Vagina (tissue), 2 donors: Measurements from ENCODE around the gene ETNPPL. TPM values are rescaled to one million over a fixed set of nuclear protein-coding genes. Genes with fewer than 3 reads are reported as not detected.

ENCODE experiments used
- DNase-seq, 2 donors: peaks; one replicate each; pipeline ENCODE4 v3.0.0-alpha.2; 2017; ENCODE audit errors: extremely low spot score in 2 of 2
- H3K27ac ChIP-seq: fragments of 200-600 bp; sonication (generic); one replicate; pipeline ENCODE4 v1.5.1; 2019
- H3K27me3 ChIP-seq: fragments of 200-600 bp; sonication (generic); one replicate; pipeline ENCODE4 v1.5.1; 2019
- H3K36me3 ChIP-seq, 2 donors: fragments of 200-600 bp; sonication (generic); one replicate each; pipeline ENCODE4 v1.5.1; 2017 to 2019
- H3K4me1 ChIP-seq: fragments of 200-600 bp; sonication (generic); one replicate; pipeline ENCODE4 v1.5.1; 2019
- H3K4me3 ChIP-seq, 2 donors: fragments of 200-600 bp; sonication (generic); 1 replicate in 1 of 2; 2 replicates in 1 of 2; pipeline ENCODE4 v1.5.1; 2016 to 2019
- H3K9me3 ChIP-seq: fragments of 200-600 bp; sonication (generic); one replicate; pipeline ENCODE4 v1.5.1; 2019
- POLR2A ChIP-seq, 2 donors: fragments of 450-650 bp; IDR thresholded peaks; one replicate each; pipeline ENCODE4 v1.6.1; 2017; ENCODE audit warnings: antibody characterized with exemption in 2 of 2, mild to moderate bottlenecking in 2 of 2, moderate library complexity in 2 of 2
- POLR2AphosphoS5 ChIP-seq, 2 donors: sonication (generic); formaldehyde crosslinking; IDR thresholded peaks; one replicate each; pipeline ENCODE4 v1.9.0; 2017; ENCODE audit warnings: antibody characterized with exemption in 2 of 2, mild to moderate bottlenecking in 2 of 2, low read depth in 1 of 2; ENCODE audit not compliant: insufficient read depth in 1 of 2
- intact Hi-C: fragments of 100-400 bp; cut with DNase I; formaldehyde crosslinking; loops from one replicate; pipeline ENCODE4 v1.15.1; 2023
- total RNA-seq: library from RNA; depleted of rRNA; stranded (reverse); fragments of >200 nt; gene quantifications from one replicate; pipeline ENCODE4 v1.2.3, GENCODE V29; 2016
- TF ChIP-seq, protein P1 (sequence below), 3 experiments: fragments of 450-650 bp in 2 of 3; fragments of 200-600 bp in 1 of 3; sonication (generic) in 1 of 3; IDR thresholded peaks; one replicate each; pipeline ENCODE4 v1.5.1; 2017 to 2019; ENCODE audit warnings: antibody characterized with exemption in 3 of 3, mild to moderate bottlenecking in 2 of 3, moderate library complexity in 2 of 3

ETNPPL gene
- not detected for total RNA-seq

DNA sequence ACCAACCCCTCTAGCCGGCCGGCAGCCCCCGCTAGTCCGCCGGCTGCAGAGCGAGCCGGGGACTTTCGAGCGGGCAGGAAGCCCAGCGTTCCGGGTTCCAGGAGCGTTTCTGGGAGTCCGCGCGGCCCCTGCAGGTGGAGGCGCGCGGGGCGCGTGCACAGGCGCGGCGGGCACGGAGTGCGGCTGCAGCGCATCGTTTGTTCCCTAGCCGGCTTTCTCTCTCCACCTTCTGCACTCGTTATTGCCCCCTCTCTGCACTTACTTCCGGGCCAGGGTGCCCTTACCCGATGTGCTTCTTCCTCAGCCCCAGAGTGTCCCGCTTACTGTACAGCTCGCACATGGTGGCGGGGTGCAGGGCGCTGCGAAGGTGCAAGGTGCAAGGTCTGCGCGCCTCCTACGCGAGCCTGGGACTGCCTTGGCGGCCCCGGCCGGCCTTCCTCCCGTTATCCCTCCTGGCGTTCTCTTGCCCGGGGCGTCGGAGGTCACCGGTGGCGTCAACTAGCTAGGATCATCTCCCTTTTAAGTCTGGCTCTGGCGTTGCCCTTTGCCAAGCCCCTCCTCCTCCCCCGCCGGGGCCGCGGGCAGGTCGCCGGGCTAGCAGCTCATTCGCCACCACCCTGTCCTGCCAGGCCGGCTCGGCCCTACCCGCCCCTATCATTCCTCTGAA is at the start of gene ETNPPL:
ETNPPL (minus strand) TSS at position 495 of the 667 bp plus-strand sequence; CDS start at position 340, 155 bp downstream.
- TF ChIP-seq, protein P1, sequence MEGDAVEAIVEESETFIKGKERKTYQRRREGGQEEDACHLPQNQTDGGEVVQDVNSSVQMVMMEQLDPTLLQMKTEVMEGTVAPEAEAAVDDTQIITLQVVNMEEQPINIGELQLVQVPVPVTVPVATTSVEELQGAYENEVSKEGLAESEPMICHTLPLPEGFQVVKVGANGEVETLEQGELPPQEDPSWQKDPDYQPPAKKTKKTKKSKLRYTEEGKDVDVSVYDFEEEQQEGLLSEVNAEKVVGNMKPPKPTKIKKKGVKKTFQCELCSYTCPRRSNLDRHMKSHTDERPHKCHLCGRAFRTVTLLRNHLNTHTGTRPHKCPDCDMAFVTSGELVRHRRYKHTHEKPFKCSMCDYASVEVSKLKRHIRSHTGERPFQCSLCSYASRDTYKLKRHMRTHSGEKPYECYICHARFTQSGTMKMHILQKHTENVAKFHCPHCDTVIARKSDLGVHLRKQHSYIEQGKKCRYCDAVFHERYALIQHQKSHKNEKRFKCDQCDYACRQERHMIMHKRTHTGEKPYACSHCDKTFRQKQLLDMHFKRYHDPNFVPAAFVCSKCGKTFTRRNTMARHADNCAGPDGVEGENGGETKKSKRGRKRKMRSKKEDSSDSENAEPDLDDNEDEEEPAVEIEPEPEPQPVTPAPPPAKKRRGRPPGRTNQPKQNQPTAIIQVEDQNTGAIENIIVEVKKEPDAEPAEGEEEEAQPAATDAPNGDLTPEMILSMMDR (IDR thresholded peaks at IDR 0.05): no peak
- TF ChIP-seq POLR2A (IDR thresholded peaks at IDR 0.05) (no peak), POLR2AphosphoS5 (IDR thresholded peaks at IDR 0.05; ENCODE audit: insufficient read depth in 1 of 2, low read depth in 1 of 2) (no peak)
- no peak for DNase-seq
- intact Hi-C loops: no loop called here
- Histone ChIP-seq H3K4me1 (peaks cover 14% of the 10 kb centered on the region), H3K27ac (no peak within 1 kb of the TSS), H3K4me3 (peak within 1 kb of the TSS; percentile 46 to 49), H3K27me3 (no peaks in the 10 kb centered on the region), H3K9me3 (no peaks in the 10 kb centered on the region), H3K36me3 (no peaks in the 10 kb centered on the region)

DNA sequence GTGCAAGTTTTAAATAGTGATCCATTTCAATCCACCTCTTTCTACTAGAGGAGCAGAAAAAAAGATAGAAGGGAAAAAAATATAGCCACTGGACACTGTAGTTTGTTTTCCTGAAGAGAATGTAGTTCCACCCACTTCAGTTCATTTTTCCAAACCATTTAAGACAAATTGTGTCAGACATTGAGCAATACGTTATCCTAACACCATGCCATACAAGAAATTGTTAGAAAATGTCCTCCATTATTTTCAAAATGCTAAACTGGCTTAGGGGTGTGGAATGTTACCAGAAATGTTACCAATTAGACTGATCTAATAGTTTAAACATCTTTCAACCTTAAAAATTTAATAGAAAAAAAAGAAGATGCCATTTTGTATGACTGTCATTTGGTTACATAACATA is 48.6 kb upstream of the ETNPPL start:
- Histone ChIP-seq H3K4me3 (no peak overlapping the region), H3K4me1 (no peaks in the 10 kb centered on the region), H3K9me3 (no peaks in the 10 kb centered on the region), H3K27ac (no peak overlapping the region), H3K36me3 (no peaks in the 10 kb centered on the region), H3K27me3 (no peaks in the 10 kb centered on the region)
- intact Hi-C loops: no loop called here
- DNase-seq: no peak
- TF ChIP-seq POLR2AphosphoS5 (IDR thresholded peaks at IDR 0.05; ENCODE audit: insufficient read depth in 1 of 2, low read depth in 1 of 2): no peak
- TF ChIP-seq, protein P1 (IDR thresholded peaks at IDR 0.05): no peak
- TF ChIP-seq POLR2A (IDR thresholded peaks at IDR 0.05): no peak

GRCh38 chr4:108810087-108810486 is 47.2 kb upstream of the ETNPPL start:
- H3K4me1 ChIP-seq: no peaks in the 10 kb centered on the region
- H3K4me3 ChIP-seq: no peak overlapping the region
- H3K27me3 ChIP-seq: no peaks in the 10 kb centered on the region
- intact Hi-C loops: no loop called here
- no peak overlapping the region for H3K27ac ChIP-seq
- H3K36me3 ChIP-seq: no peaks in the 10 kb centered on the region
- no peak for TF ChIP-seq POLR2A (IDR thresholded peaks at IDR 0.05)
- TF ChIP-seq, protein P1 (IDR thresholded peaks at IDR 0.05): no peak
- TF ChIP-seq POLR2AphosphoS5 (IDR thresholded peaks at IDR 0.05; ENCODE audit: insufficient read depth in 1 of 2, low read depth in 1 of 2): no peak
- H3K9me3 ChIP-seq: no peaks in the 10 kb centered on the region
- no peak for DNase-seq

GRCh38 chr4:108804648-108805273 is 41.9 kb upstream of the ETNPPL start:
- H3K27me3 ChIP-seq: no peaks in the 10 kb centered on the region
- H3K9me3 ChIP-seq: no peaks in the 10 kb centered on the region
- no peak for DNase-seq
- H3K4me3 ChIP-seq: no peak overlapping the region
- H3K27ac ChIP-seq: no peak overlapping the region
- intact Hi-C loops: no loop called here
- H3K36me3 ChIP-seq: no peaks in the 10 kb centered on the region
- no peaks in the 10 kb centered on the region for H3K4me1 ChIP-seq
- TF ChIP-seq POLR2AphosphoS5 (IDR thresholded peaks at IDR 0.05; ENCODE audit: insufficient read depth in 1 of 2, low read depth in 1 of 2): no peak
- no peak for TF ChIP-seq POLR2A (IDR thresholded peaks at IDR 0.05)
- TF ChIP-seq, protein P1 (IDR thresholded peaks at IDR 0.05): no peak

DNA sequence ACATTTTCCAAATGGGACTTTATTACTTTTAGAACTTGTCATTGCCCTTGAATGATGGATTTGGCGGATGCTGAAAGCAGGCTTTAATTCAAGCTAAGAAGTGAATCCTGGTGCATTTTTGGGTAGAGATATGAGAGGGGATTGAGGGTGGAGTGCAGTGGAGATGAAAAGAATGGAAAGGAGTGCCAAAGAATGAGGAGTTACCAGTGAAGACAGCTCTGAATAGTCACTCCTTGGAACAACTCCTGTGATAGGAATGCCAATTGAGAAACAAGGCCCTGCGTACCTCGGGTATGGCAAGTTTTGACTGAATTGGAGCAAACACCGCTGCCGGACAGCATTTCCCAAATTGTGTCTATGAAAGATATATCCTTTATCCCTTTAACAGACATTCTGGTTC is 36.5 kb upstream of the ETNPPL start:
- Histone ChIP-seq H3K9me3 (no peaks in the 10 kb centered on the region), H3K36me3 (no peaks in the 10 kb centered on the region), H3K27me3 (no peaks in the 10 kb centered on the region), H3K4me1 (no peaks in the 10 kb centered on the region), H3K4me3 (no peak overlapping the region), H3K27ac (no peak overlapping the region)
- TF ChIP-seq POLR2A (IDR thresholded peaks at IDR 0.05) (no peak), POLR2AphosphoS5 (IDR thresholded peaks at IDR 0.05; ENCODE audit: insufficient read depth in 1 of 2, low read depth in 1 of 2) (no peak)
- TF ChIP-seq, protein P1 (IDR thresholded peaks at IDR 0.05): no peak
- DNase-seq: no peak
- intact Hi-C loops: no loop called here
